ENCODE data around the gene ZNF488.

- no peak for TF ChIP-seq POLR2A (IDR thresholded peaks at IDR 0.05)
- no peak for TF ChIP-seq POLR2AphosphoS5 (IDR thresholded peaks at IDR 0.05)
- TF ChIP-seq CTCF (IDR thresholded peaks at IDR 0.05 in 8 of 11, conservative IDR thresholded peaks at IDR 0.05 in 3 of 11), result no peak
These were observed 9.2 kb downstream of the ZNF488 start for GRCh38 chr10:47374611-47375536.
